ENCODE results near the gene NINL.

DNA sequence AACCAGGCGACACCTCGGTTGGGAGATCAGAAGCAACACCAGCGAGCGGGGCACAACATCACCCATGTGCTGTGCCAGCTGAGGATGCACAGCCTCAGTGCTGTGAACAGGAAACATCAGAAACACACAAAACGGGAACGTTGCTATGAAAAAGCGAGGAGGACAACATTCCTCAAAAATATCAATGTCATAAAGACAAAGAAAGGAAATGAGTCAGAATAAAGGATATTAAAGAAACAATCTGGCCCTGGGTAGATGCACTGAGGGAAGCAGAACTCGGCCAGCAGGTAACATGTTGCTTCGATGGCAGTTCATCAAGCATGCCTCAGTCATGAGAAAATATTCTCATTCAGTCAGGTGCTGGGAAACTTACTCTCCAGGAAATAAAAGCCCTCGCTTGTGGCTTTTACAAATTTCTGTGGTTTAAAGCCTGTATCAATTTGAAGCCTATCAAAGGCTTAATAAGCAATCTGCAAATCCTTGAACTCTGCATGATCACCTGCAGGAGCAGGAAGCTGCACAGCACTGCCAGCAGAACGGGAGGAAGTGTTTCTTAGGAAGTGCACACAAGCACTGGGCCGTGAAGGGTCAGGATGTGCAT is 100.3 kb downstream of the NINL start:
- TF ChIP-seq, protein P1, sequence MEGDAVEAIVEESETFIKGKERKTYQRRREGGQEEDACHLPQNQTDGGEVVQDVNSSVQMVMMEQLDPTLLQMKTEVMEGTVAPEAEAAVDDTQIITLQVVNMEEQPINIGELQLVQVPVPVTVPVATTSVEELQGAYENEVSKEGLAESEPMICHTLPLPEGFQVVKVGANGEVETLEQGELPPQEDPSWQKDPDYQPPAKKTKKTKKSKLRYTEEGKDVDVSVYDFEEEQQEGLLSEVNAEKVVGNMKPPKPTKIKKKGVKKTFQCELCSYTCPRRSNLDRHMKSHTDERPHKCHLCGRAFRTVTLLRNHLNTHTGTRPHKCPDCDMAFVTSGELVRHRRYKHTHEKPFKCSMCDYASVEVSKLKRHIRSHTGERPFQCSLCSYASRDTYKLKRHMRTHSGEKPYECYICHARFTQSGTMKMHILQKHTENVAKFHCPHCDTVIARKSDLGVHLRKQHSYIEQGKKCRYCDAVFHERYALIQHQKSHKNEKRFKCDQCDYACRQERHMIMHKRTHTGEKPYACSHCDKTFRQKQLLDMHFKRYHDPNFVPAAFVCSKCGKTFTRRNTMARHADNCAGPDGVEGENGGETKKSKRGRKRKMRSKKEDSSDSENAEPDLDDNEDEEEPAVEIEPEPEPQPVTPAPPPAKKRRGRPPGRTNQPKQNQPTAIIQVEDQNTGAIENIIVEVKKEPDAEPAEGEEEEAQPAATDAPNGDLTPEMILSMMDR (optimal IDR thresholded peaks at IDR 0.05 in 1 of 3, IDR thresholded peaks at IDR 0.05 in 1 of 3, conservative IDR thresholded peaks at IDR 0.05 in 1 of 3; ENCODE audit: extremely low read depth in 1 of 3, insufficient read depth in 2 of 3, low read length in 3 of 3), result no peak
- no peak for TF ChIP-seq EZH2 (IDR thresholded peaks at IDR 0.05; ENCODE audit: low read length)
